Osteoblast (primary cell): Measurements from ENCODE around the gene KIAA0825. TPM values are rescaled to one million over a fixed set of nuclear protein-coding genes. Genes with fewer than 3 reads are reported as not detected.

Experiments used
- DNase-seq: peaks from one replicate; pipeline ENCODE4 v3.0.0; 2011; ENCODE audit warnings: low spot score, mixed read lengths; ENCODE audit not compliant: insufficient read length; ENCODE audit errors: missing footprints
- H2AFZ ChIP-seq: 2 replicates; pipeline ENCODE4 v1.6.0; 2011; ENCODE audit warnings: mild to moderate bottlenecking, low read length
- H3K27ac ChIP-seq: 2 replicates; pipeline ENCODE4 v1.5.1; 2011; ENCODE audit warnings: mild to moderate bottlenecking, low read depth, low read length, moderate library complexity
- H3K27me3 ChIP-seq: 2 replicates; pipeline ENCODE4 v1.6.0; 2012; ENCODE audit warnings: mild to moderate bottlenecking, control low read depth, inconsistent platforms, low read length, moderate library complexity; ENCODE audit not compliant: insufficient read depth
- H3K36me3 ChIP-seq: 2 replicates; pipeline ENCODE4 v1.5.1; 2011; ENCODE audit warnings: mild to moderate bottlenecking, low read length, control low read depth, moderate library complexity; ENCODE audit not compliant: insufficient read depth
- H3K4me1 ChIP-seq: 2 replicates; pipeline ENCODE4 v1.5.1; 2011; ENCODE audit warnings: mild to moderate bottlenecking, low read length, control low read depth, moderate library complexity; ENCODE audit not compliant: insufficient read depth
- H3K4me2 ChIP-seq: 2 replicates; pipeline ENCODE4 v1.6.0; 2011; ENCODE audit warnings: mild to moderate bottlenecking, low read length; ENCODE audit not compliant: insufficient read depth
- H3K4me3 ChIP-seq: fragments of 200-600 bp; sonication (generic); 3 replicates; pipeline ENCODE4 v1.5.1; 2012; ENCODE audit warnings: mild to moderate bottlenecking, low read length, inconsistent platforms; ENCODE audit not compliant: insufficient read depth
- H3K79me2 ChIP-seq: 2 replicates; pipeline ENCODE4 v1.6.0; 2012; ENCODE audit warnings: mild to moderate bottlenecking, low read length, control low read depth, inconsistent platforms; ENCODE audit not compliant: insufficient read depth
- H3K9me3 ChIP-seq: 2 replicates; pipeline ENCODE4 v1.5.1; 2011; ENCODE audit warnings: low read depth, low read length, control low read depth
- H4K20me1 ChIP-seq: 2 replicates; pipeline ENCODE4 v1.6.0; 2012; ENCODE audit warnings: mild to moderate bottlenecking, low read length, control low read depth; ENCODE audit not compliant: insufficient read depth
- total RNA-seq: library from RNA; depleted of rRNA; stranded (reverse); fragments of >200 nt; gene quantifications from 2 replicates; pipeline ENCODE4 v1.2.3, GENCODE V29; 2012
- TF ChIP-seq, protein P1 (sequence below): IDR thresholded peaks from 2 replicates; pipeline ENCODE4 v1.5.1; 2011; ENCODE audit warnings: mild to moderate bottlenecking, low read depth, low read length, moderate library complexity; ENCODE audit errors: extremely low read depth

KIAA0825 gene
- total RNA-seq, 1 donor, result 8.0 TPM

GRCh38 chr5:94499806-94500205 lies 118.6 kb downstream of the KIAA0825 start:
- DNase-seq, result no peak
- TF ChIP-seq, protein P1, sequence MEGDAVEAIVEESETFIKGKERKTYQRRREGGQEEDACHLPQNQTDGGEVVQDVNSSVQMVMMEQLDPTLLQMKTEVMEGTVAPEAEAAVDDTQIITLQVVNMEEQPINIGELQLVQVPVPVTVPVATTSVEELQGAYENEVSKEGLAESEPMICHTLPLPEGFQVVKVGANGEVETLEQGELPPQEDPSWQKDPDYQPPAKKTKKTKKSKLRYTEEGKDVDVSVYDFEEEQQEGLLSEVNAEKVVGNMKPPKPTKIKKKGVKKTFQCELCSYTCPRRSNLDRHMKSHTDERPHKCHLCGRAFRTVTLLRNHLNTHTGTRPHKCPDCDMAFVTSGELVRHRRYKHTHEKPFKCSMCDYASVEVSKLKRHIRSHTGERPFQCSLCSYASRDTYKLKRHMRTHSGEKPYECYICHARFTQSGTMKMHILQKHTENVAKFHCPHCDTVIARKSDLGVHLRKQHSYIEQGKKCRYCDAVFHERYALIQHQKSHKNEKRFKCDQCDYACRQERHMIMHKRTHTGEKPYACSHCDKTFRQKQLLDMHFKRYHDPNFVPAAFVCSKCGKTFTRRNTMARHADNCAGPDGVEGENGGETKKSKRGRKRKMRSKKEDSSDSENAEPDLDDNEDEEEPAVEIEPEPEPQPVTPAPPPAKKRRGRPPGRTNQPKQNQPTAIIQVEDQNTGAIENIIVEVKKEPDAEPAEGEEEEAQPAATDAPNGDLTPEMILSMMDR, result no peak
- H3K4me1 ChIP-seq, result no peaks in the 10 kb centered on the region
- H4K20me1 ChIP-seq, result no peaks in the 10 kb centered on the region
- H3K36me3 ChIP-seq, result no peaks in the 10 kb centered on the region
- no peak overlapping the region for H3K4me3 ChIP-seq
- no peaks in the 10 kb centered on the region for H3K9me3 ChIP-seq
- no peak overlapping the region for H3K27ac ChIP-seq
- H3K27me3 ChIP-seq, result no peaks in the 10 kb centered on the region
- H2AFZ ChIP-seq, result no peak overlapping the region
- no peak overlapping the region for H3K4me2 ChIP-seq
- H3K79me2 ChIP-seq, result no peaks in the 10 kb centered on the region

DNA sequence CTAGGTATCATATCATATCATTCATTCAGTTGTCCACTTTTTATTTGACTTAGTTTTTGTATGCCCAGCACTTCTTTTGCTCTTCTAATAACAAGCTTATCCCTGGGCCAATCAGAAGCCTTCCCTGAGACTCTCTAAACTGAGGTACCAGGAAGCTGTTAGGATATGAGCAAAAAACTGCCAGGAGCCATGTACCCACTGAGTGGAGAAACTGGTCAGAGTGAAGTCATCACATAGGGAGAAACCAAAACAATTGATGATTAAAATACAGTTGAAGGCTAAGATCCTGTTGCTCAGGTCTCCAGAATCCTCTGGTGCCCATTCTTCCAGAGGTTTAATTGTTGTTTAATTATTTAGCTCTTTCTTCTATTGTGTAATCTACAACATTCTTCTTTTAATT lies 120.2 kb downstream of the KIAA0825 start:
- Histone ChIP-seq H3K4me2 (no peak overlapping the region), H3K79me2 (no peaks in the 10 kb centered on the region), H2AFZ (no peak overlapping the region)

GRCh38 chr5:94485067-94485466 lies 133.3 kb downstream of the KIAA0825 start:
- Histone ChIP-seq H3K4me3 (no peak overlapping the region), H4K20me1 (no peaks in the 10 kb centered on the region), H3K9me3 (no peaks in the 10 kb centered on the region), H3K27me3 (no peaks in the 10 kb centered on the region), H3K79me2 (no peaks in the 10 kb centered on the region), H3K27ac (no peak overlapping the region), H2AFZ (no peak overlapping the region), H3K4me2 (no peak overlapping the region), H3K4me1 (no peaks in the 10 kb centered on the region), H3K36me3 (no peaks in the 10 kb centered on the region)
- DNase-seq, result no peak
- TF ChIP-seq, protein P1, result no peak

More for the DNA sequence above, 120.2 kb downstream of the KIAA0825 start:
- H3K36me3 ChIP-seq, result no peaks in the 10 kb centered on the region
- H3K9me3 ChIP-seq, result no peaks in the 10 kb centered on the region
- DNase-seq, result no peak
- TF ChIP-seq, protein P1, result no peak
- H3K4me3 ChIP-seq, result no peak overlapping the region
- no peak overlapping the region for H3K27ac ChIP-seq
- H4K20me1 ChIP-seq, result no peaks in the 10 kb centered on the region
- no peaks in the 10 kb centered on the region for H3K27me3 ChIP-seq
- H3K4me1 ChIP-seq, result no peaks in the 10 kb centered on the region

GRCh38 chr5:94481059-94481458 lies 137.3 kb downstream of the KIAA0825 start:
- H3K4me3 ChIP-seq, result no peak overlapping the region
- no peak overlapping the region for H3K27ac ChIP-seq
- H3K79me2 ChIP-seq, result no peaks in the 10 kb centered on the region
- no peak overlapping the region for H3K4me2 ChIP-seq
- no peaks in the 10 kb centered on the region for H3K27me3 ChIP-seq
- no peaks in the 10 kb centered on the region for H3K9me3 ChIP-seq
- DNase-seq, result no peak
- no peak overlapping the region for H2AFZ ChIP-seq
- no peaks in the 10 kb centered on the region for H3K36me3 ChIP-seq
- TF ChIP-seq, protein P1, result no peak
- no peaks in the 10 kb centered on the region for H3K4me1 ChIP-seq
- no peaks in the 10 kb centered on the region for H4K20me1 ChIP-seq
